HG02884 (cell line): ENCODE measurements around the gene FADS3.

Experiments
- ATAC-seq: cut with Tn5 transposase; IDR thresholded peaks from one replicate; pipeline ENCODE4 v1.9.1; 2021; ENCODE audit warnings: mild to moderate bottlenecking, moderate library complexity; ENCODE audit not compliant: unreplicated experiment

Gene FADS3

GRCh38 chr11:61862714-61863547, 28.4 kb downstream of the FADS3 start:
- ATAC-seq: no peak

- ATAC-seq: no peak
Measured at GRCh38 chr11:61861634-61862033, 29.7 kb downstream of the FADS3 start.

GRCh38 chr11:61860054-61860903, 31.1 kb downstream of the FADS3 start:
- no peak for ATAC-seq

- ATAC-seq: no peak
Measured at GRCh38 chr11:61855939-61856680, 35.2 kb downstream of the FADS3 start.

- no peak for ATAC-seq
Measured at GRCh38 chr11:61854966-61855714, 36.2 kb downstream of the FADS3 start.

GRCh38 chr11:61854206-61854895, 37.0 kb downstream of the FADS3 start:
- ATAC-seq: no peak

GRCh38 chr11:61853698-61854169, 37.6 kb downstream of the FADS3 start:
- no peak for ATAC-seq

GRCh38 chr11:61851900-61852295, 39.4 kb downstream of the FADS3 start:
- no peak for ATAC-seq

- ATAC-seq: no peak
Measured at GRCh38 chr11:61851113-61851899, 40.0 kb downstream of the FADS3 start.

- no peak for ATAC-seq
Measured at GRCh38 chr11:61850687-61851086, 40.7 kb downstream of the FADS3 start.

GRCh38 chr11:61848631-61849030, 42.7 kb downstream of the FADS3 start:
- no peak for ATAC-seq

GRCh38 chr11:61847914-61848581, 43.3 kb downstream of the FADS3 start:
- no peak for ATAC-seq

GRCh38 chr11:61846362-61847020, 44.9 kb downstream of the FADS3 start:
- ATAC-seq: no peak

- ATAC-seq: no peak
Measured at GRCh38 chr11:61844909-61845565, 46.3 kb downstream of the FADS3 start.

GRCh38 chr11:61842528-61842820, 48.9 kb downstream of the FADS3 start:
- ATAC-seq: no peak

GRCh38 chr11:61841636-61842527, 49.5 kb downstream of the FADS3 start:
- no peak for ATAC-seq

GRCh38 chr11:61840371-61840770, 51.0 kb downstream of the FADS3 start:
- no peak for ATAC-seq
